OCI-LY7 (cell line): ENCODE measurements around the gene CNNM2. TPM values are rescaled to one million over a fixed set of nuclear protein-coding genes. Genes with fewer than 3 reads are reported as not detected.

Experiments used
- BruUV-seq: library from RNA; stranded (reverse); fragments of 400-500 nt; replicated peaks from 2 replicates; lab custom pipeline; 2021; lab: Mats Ljungman, UMichigan
- CTCF ChIA-PET: fragments of 300-600 bp; sonication (Branson Sonifier 250); formaldehyde crosslinking; loops from one replicate; lab custom pipeline; 2022; ENCODE audit warnings: antibody characterized with exemption; ENCODE audit not compliant: unreplicated experiment; lab: Charles Lee
- POLR2A ChIA-PET: fragments of 300-600 bp; sonication (Branson Sonifier 250); formaldehyde crosslinking; loops from one replicate; lab custom pipeline; 2022; ENCODE audit warnings: antibody characterized with exemption; lab: Charles Lee
- DNase-seq: peaks from one replicate; pipeline ENCODE4 v3.0.0-alpha.2; 2015; ENCODE audit warnings: low spot score
- H2AFZ ChIP-seq: fragments of 200-600 bp; sonication (generic), shearing (Covaris generic); 2 replicates; pipeline ENCODE4 v1.6.1; 2014; ENCODE audit warnings: mild to moderate bottlenecking, antibody characterized with exemption, low read length, moderate library complexity
- H3K27ac ChIP-seq: fragments of 200-600 bp; sonication (generic); 2 replicates; pipeline ENCODE4 v1.5.1; 2014; ENCODE audit warnings: mixed run types, low read depth, mild to moderate bottlenecking, moderate library complexity, low read length, inconsistent platforms; ENCODE audit not compliant: poor library complexity, severe bottlenecking
- H3K36me3 ChIP-seq: fragments of 200-600 bp; sonication (generic); 2 replicates; pipeline ENCODE4 v1.6.1; 2014; ENCODE audit warnings: mild to moderate bottlenecking, antibody characterized with exemption, low read length, moderate library complexity, mixed read lengths; ENCODE audit not compliant: insufficient read depth
- H3K4me1 ChIP-seq: fragments of 200-600 bp; sonication (generic); 2 replicates; pipeline ENCODE4 v1.5.1; 2014; ENCODE audit warnings: mild to moderate bottlenecking, low read length; ENCODE audit not compliant: insufficient read depth, poor library complexity, severe bottlenecking
- H3K4me2 ChIP-seq: fragments of 200-600 bp; sonication (generic); 2 replicates; pipeline ENCODE4 v1.6.1; 2014; ENCODE audit warnings: mild to moderate bottlenecking, low read length
- H3K4me3 ChIP-seq: fragments of 200-600 bp; sonication (generic); 2 replicates; pipeline ENCODE4 v1.5.1; 2014; ENCODE audit warnings: mild to moderate bottlenecking, low read depth, low read length; ENCODE audit not compliant: poor library complexity, severe bottlenecking
- H3K79me2 ChIP-seq: fragments of 200-600 bp; sonication (generic); 2 replicates; pipeline ENCODE4 v1.6.1; 2016; ENCODE audit warnings: low read depth, mild to moderate bottlenecking, low read length, moderate library complexity, mixed read lengths; ENCODE audit not compliant: insufficient read depth
- H3K9me2 ChIP-seq: fragments of 200-600 bp; sonication (generic); 2 replicates; pipeline ENCODE4 v1.6.1; 2016; ENCODE audit warnings: mild to moderate bottlenecking, low read length, mixed read lengths; ENCODE audit not compliant: insufficient read depth
- H3K9me3 ChIP-seq: fragments of 200-600 bp; sonication (generic); 2 replicates; pipeline ENCODE4 v1.6.1; 2014; ENCODE audit warnings: mild to moderate bottlenecking, mixed run types, low read length, mixed read lengths
- H4K20me1 ChIP-seq: fragments of 200-600 bp; sonication (generic); 2 replicates; pipeline ENCODE4 v1.6.1; 2014; ENCODE audit warnings: mild to moderate bottlenecking, antibody characterized with exemption, low read length, moderate library complexity, mixed read lengths; ENCODE audit not compliant: insufficient read depth
- CTCF ChIP-seq: fragments of 200-600 bp; sonication (generic); conservative IDR thresholded peaks from 2 replicates; pipeline ENCODE4 v1.5.1; 2014; ENCODE audit warnings: mild to moderate bottlenecking, antibody characterized with exemption, low read length, moderate library complexity, mixed read lengths
- EZH2phosphoT487 ChIP-seq: fragments of 200-600 bp; sonication (generic); IDR thresholded peaks from 2 replicates; pipeline ENCODE4 v1.6.1; 2018; ENCODE audit warnings: low read depth, borderline replicate concordance, mild to moderate bottlenecking, mixed run types, antibody characterized with exemption, low read length, moderate library complexity, mixed read lengths
- intact Hi-C: fragments of 100-400 bp; cut with micrococcal nuclease; formaldehyde crosslinking; loops from one replicate; pipeline ENCODE4 v1.10.0; 2022; ENCODE audit not compliant: unreplicated experiment
- total RNA-seq, 2 experiments: library from RNA; depleted of rRNA in 1 of 2; stranded (reverse); fragments of >200 nt in 1 of 2; shearing (Covaris generic) in 1 of 2; gene quantifications; 2 replicates each; pipeline ENCODE4 v1.2.3, GENCODE V29; 2014 to 2022

Gene CNNM2
- total RNA-seq, 2 experiments from 2014 or later = 6.6 to 7.2 TPM

- H3K27ac ChIP-seq = no peak within 1 kb of the TSS
- no peaks in the 10 kb centered on the region for H3K9me2 ChIP-seq
- H3K4me3 ChIP-seq = no peak within 1 kb of the TSS
- H3K4me2 ChIP-seq = no peak within 1 kb of the TSS
- no peak within 1 kb of the TSS for H2AFZ ChIP-seq
- H3K79me2 ChIP-seq = no peaks in the 10 kb centered on the region
- H3K9me3 ChIP-seq = no peaks in the 10 kb centered on the region
- POLR2A ChIA-PET = no interaction called here
- H3K4me1 ChIP-seq = no peaks in the 10 kb centered on the region
- TF ChIP-seq CTCF (no peak), EZH2phosphoT487 (no peak)
- BruUV-seq = no TSS peak
- no peak for DNase-seq
- CTCF ChIA-PET = no interaction called here
- H4K20me1 ChIP-seq = no peaks in the 10 kb centered on the region
- H3K36me3 ChIP-seq = no peaks in the 10 kb centered on the region
- intact Hi-C loops = no loop called here
These were observed 48.6 kb upstream of the CNNM2 start, which contains the start of gene AS3MT for GRCh38 chr10:102869258-102870198. TSS of gene AS3MT (plus strand) at chr10:102869470. CDS start at chr10:102869593, 123 bp downstream.

- Histone ChIP-seq H3K4me3 (no peak overlapping the region), H3K36me3 (no peaks in the 10 kb centered on the region), H3K4me2 (no peak overlapping the region), H2AFZ (no peak overlapping the region), H3K9me2 (no peaks in the 10 kb centered on the region), H3K4me1 (no peaks in the 10 kb centered on the region), H3K9me3 (no peaks in the 10 kb centered on the region), H3K79me2 (no peaks in the 10 kb centered on the region), H3K27ac (no peak overlapping the region), H4K20me1 (no peaks in the 10 kb centered on the region)
- no TSS peak for BruUV-seq
- POLR2A ChIA-PET = no interaction called here
- CTCF ChIA-PET = no interaction called here
- no peak for TF ChIP-seq CTCF
- no peak for DNase-seq
- intact Hi-C loops = no loop called here
These were observed 47.9 kb upstream of the CNNM2 start for GRCh38 chr10:102870221-102870620.

- Histone ChIP-seq H4K20me1 (no peaks in the 10 kb centered on the region), H3K27ac (no peak overlapping the region), H3K4me1 (no peaks in the 10 kb centered on the region), H3K4me3 (no peak overlapping the region), H3K79me2 (no peaks in the 10 kb centered on the region), H3K36me3 (no peaks in the 10 kb centered on the region), H3K4me2 (no peak overlapping the region), H3K9me3 (no peaks in the 10 kb centered on the region), H3K9me2 (no peaks in the 10 kb centered on the region), H2AFZ (no peak overlapping the region)
- TF ChIP-seq CTCF (no peak), EZH2phosphoT487 (no peak)
- POLR2A ChIA-PET = interaction anchor here (1.0 kb wide), 2 partner anchors 8 to 20 kb away, joined by 3 read pairs; no protein-coding TSS in a partner anchor
- CTCF ChIA-PET = no interaction called here
- DNase-seq = no peak
- intact Hi-C loops = no loop called here
- BruUV-seq = no TSS peak
These were observed 45.9 kb upstream of the CNNM2 start for GRCh38 chr10:102872163-102872562.
